Thymus (tissue), 11 donors: ENCODE measurements around the gene ZNF521. TPM values are rescaled to one million over a fixed set of nuclear protein-coding genes. Genes with fewer than 3 reads are reported as not detected.

Source experiments
- DNase-seq, 9 donors: peaks; one replicate each; pipeline ENCODE4 v3.0.0-alpha.2; 2013; ENCODE audit warnings: low spot score in 9 of 9, low read depth in 6 of 9, missing footprints in 1 of 9
- H3K27ac ChIP-seq, 2 donors: one replicate each; pipeline ENCODE4 v1.5.1; 2013; ENCODE audit warnings: control low read depth in 1 of 2, low read depth in 1 of 2, low read length in 1 of 2, mild to moderate bottlenecking in 1 of 2, moderate library complexity in 1 of 2
- H3K27me3 ChIP-seq, 2 donors: one replicate each; pipeline ENCODE4 v1.5.1; 2013; ENCODE audit warnings: low read length in 1 of 2; ENCODE audit not compliant: control insufficient read depth in 2 of 2, insufficient read depth in 1 of 2
- H3K36me3 ChIP-seq, 2 donors: one replicate each; pipeline ENCODE4 v1.5.1; 2013; ENCODE audit warnings: low read length in 1 of 2, mild to moderate bottlenecking in 1 of 2, moderate library complexity in 1 of 2; ENCODE audit not compliant: control insufficient read depth in 2 of 2, insufficient read depth in 2 of 2
- H3K4me1 ChIP-seq, 2 donors: one replicate each; pipeline ENCODE4 v1.5.1; 2013; ENCODE audit warnings: low read length in 2 of 2; ENCODE audit not compliant: control insufficient read depth in 2 of 2, insufficient read depth in 2 of 2
- H3K4me3 ChIP-seq, 2 donors: one replicate each; pipeline ENCODE4 v1.5.1; 2013; ENCODE audit warnings: low read length in 2 of 2, control low read depth in 1 of 2, mild to moderate bottlenecking in 1 of 2
- H3K9me3 ChIP-seq, 2 donors: one replicate each; pipeline ENCODE4 v1.5.1; 2013; ENCODE audit warnings: low read length in 1 of 2, mild to moderate bottlenecking in 1 of 2; ENCODE audit not compliant: control insufficient read depth in 2 of 2, insufficient read depth in 1 of 2
- WGBS: extraction: QIAGEN DNeasy Blood & Tissue Kit; methylation state at CpG from one replicate; pipeline ENCODE4 v1.1.7; 2013; 5-methylcytosine and 5-hydroxymethylcytosine counted together
- polyA plus RNA-seq: library from polyadenylated mRNA; stranded (reverse); fragments of 200-250 nt; gene quantifications from one replicate; pipeline ENCODE4 v1.2.3, GENCODE V29; 2013
- total RNA-seq: library from RNA; stranded (reverse); fragments of 120-200 nt; gene quantifications from one replicate; pipeline ENCODE4 v1.2.4, GENCODE V29; 2013
- donor health status: healthy.

ZNF521 gene
- total and polyA plus RNA-seq, 2 donors, result 3.7 to 9.2 TPM

GRCh38 chr18:25167612-25168410 is 184.2 kb downstream of the ZNF521 start:
- 97% methylated on average over 11 of the region's 11 CpGs for WGBS
- Histone ChIP-seq H3K27me3 (no peaks in the 10 kb centered on the region), H3K4me1 (peaks cover 7 to 14% of the 10 kb centered on the region in 2 donors), H3K9me3 (no peaks in the 10 kb centered on the region), H3K27ac (no peak overlapping the region), H3K4me3 (no peak overlapping the region), H3K36me3 (no peaks in the 10 kb centered on the region)
- DNase-seq, result no peak

GRCh38 chr18:25166113-25166512 is 185.9 kb downstream of the ZNF521 start:
- no peak for DNase-seq
- H3K27me3 ChIP-seq, result no peaks in the 10 kb centered on the region
- no peaks in the 10 kb centered on the region for H3K36me3 ChIP-seq
- H3K4me1 ChIP-seq, result peaks cover 7 to 14% of the 10 kb centered on the region in 2 donors
- H3K4me3 ChIP-seq, result no peak overlapping the region
- 100% methylated on average over 1 of the region's 1 CpG for WGBS
- no peak overlapping the region for H3K27ac ChIP-seq
- H3K9me3 ChIP-seq, result no peaks in the 10 kb centered on the region

GRCh38 chr18:25164848-25165811 is 186.8 kb downstream of the ZNF521 start:
- H3K4me1 ChIP-seq, result peaks cover 7 to 14% of the 10 kb centered on the region in 2 donors
- 11% methylated on average over 10 of the region's 10 CpGs for WGBS
- peak in 8 of 9 donors; percentile 15 to 64 (median 22) for DNase-seq
- H3K27me3 ChIP-seq, result no peaks in the 10 kb centered on the region
- H3K27ac ChIP-seq, result peak overlapping the region in 1 of 2 donors; percentile 74
- no peaks in the 10 kb centered on the region for H3K36me3 ChIP-seq
- peak overlapping the region; percentile 23 to 46 for H3K4me3 ChIP-seq
- H3K9me3 ChIP-seq, result no peaks in the 10 kb centered on the region

- H3K9me3 ChIP-seq, result no peaks in the 10 kb centered on the region
- peak overlapping the region; percentile 23 to 46 for H3K4me3 ChIP-seq
- H3K36me3 ChIP-seq, result no peaks in the 10 kb centered on the region
- H3K27me3 ChIP-seq, result no peaks in the 10 kb centered on the region
- H3K4me1 ChIP-seq, result peaks cover 7 to 14% of the 10 kb centered on the region in 2 donors
- WGBS, result 30% methylated on average over 6 of the region's 6 CpGs
- H3K27ac ChIP-seq, result peak overlapping the region in 1 of 2 donors; percentile 74
- peak in 4 of 9 donors; percentile 7 to 37 (median 20) for DNase-seq
These were observed 187.6 kb downstream of the ZNF521 start for GRCh38 chr18:25164211-25164847.

- no peaks in the 10 kb centered on the region for H3K27me3 ChIP-seq
- WGBS, result 95% methylated on average over 6 of the region's 6 CpGs
- DNase-seq, result no peak
- H3K27ac ChIP-seq, result no peak overlapping the region
- H3K9me3 ChIP-seq, result no peaks in the 10 kb centered on the region
- H3K36me3 ChIP-seq, result no peaks in the 10 kb centered on the region
- H3K4me1 ChIP-seq, result no peaks in the 10 kb centered on the region
- no peak overlapping the region for H3K4me3 ChIP-seq
These were observed 198.5 kb downstream of the ZNF521 start for GRCh38 chr18:25153426-25153825.

GRCh38 chr18:25147877-25148488 is 204.0 kb downstream of the ZNF521 start:
- Histone ChIP-seq H3K27ac (no peak overlapping the region), H3K4me3 (no peak overlapping the region), H3K27me3 (no peaks in the 10 kb centered on the region), H3K36me3 (no peaks in the 10 kb centered on the region), H3K9me3 (no peaks in the 10 kb centered on the region), H3K4me1 (no peaks in the 10 kb centered on the region)
- 98% methylated on average over 5 of the region's 5 CpGs for WGBS
- no peak for DNase-seq

- Histone ChIP-seq H3K27me3 (no peaks in the 10 kb centered on the region), H3K27ac (no peak overlapping the region), H3K9me3 (no peaks in the 10 kb centered on the region), H3K4me1 (no peaks in the 10 kb centered on the region), H3K4me3 (no peak overlapping the region), H3K36me3 (no peaks in the 10 kb centered on the region)
- 73% methylated on average over 2 of the region's 2 CpGs for WGBS
- no peak for DNase-seq
These were observed 205.5 kb downstream of the ZNF521 start for GRCh38 chr18:25146512-25146910.

- Histone ChIP-seq H3K27me3 (no peaks in the 10 kb centered on the region), H3K4me3 (no peak overlapping the region), H3K36me3 (no peaks in the 10 kb centered on the region), H3K27ac (no peak overlapping the region), H3K4me1 (no peaks in the 10 kb centered on the region), H3K9me3 (no peaks in the 10 kb centered on the region)
- WGBS, result 88% methylated on average over 2 of the region's 2 CpGs
- no peak for DNase-seq
These were observed 206.0 kb downstream of the ZNF521 start for GRCh38 chr18:25145731-25146511.
